Endothelial cell (in vitro differentiated cells): ENCODE data around the gene TPP1. TPM values are rescaled to one million over a fixed set of nuclear protein-coding genes. Genes with fewer than 3 reads are reported as not detected.

Experiments
- DNase-seq: peaks from one replicate; pipeline ENCODE4 v3.0.0; 2021; ENCODE audit warnings: low spot score
- H3K27ac Mint-ChIP-seq: one replicate; pipeline ENCODE4 v1.8.0; 2021; ENCODE audit warnings: mixed read lengths, inconsistent platforms; ENCODE audit not compliant: unreplicated experiment
- H3K27me3 Mint-ChIP-seq: one replicate; pipeline ENCODE4 v1.8.0; 2021; ENCODE audit warnings: mild to moderate bottlenecking, moderate library complexity, mixed read lengths, inconsistent platforms; ENCODE audit not compliant: unreplicated experiment
- H3K36me3 Mint-ChIP-seq: one replicate; pipeline ENCODE4 v1.8.0; 2021; ENCODE audit warnings: mild to moderate bottlenecking, low read depth, mixed read lengths, inconsistent platforms; ENCODE audit not compliant: unreplicated experiment
- H3K4me1 Mint-ChIP-seq: one replicate; pipeline ENCODE4 v1.8.0; 2021; ENCODE audit warnings: mild to moderate bottlenecking, mixed read lengths, inconsistent platforms; ENCODE audit not compliant: unreplicated experiment
- H3K4me3 Mint-ChIP-seq: one replicate; pipeline ENCODE4 v1.8.0; 2021; ENCODE audit warnings: mild to moderate bottlenecking, mixed read lengths, inconsistent platforms; ENCODE audit not compliant: unreplicated experiment
- H3K9me3 Mint-ChIP-seq: one replicate; pipeline ENCODE4 v1.8.0; 2021; ENCODE audit warnings: mixed read lengths, inconsistent platforms; ENCODE audit not compliant: unreplicated experiment
- total RNA-seq: library from RNA; stranded (reverse); fragmentation: NEBNext Ultra II Directional; extraction: Animal tissue kit (Norgen Biotek cat#: 25700); gene quantifications from one replicate; pipeline ENCODE4 v1.2.1, GENCODE V29; 2021; ENCODE audit not compliant: unreplicated experiment
- TF ChIP-seq, protein P1 (sequence below): fragments of 200-600 bp; sonication (generic); IDR thresholded peaks from one replicate; pipeline ENCODE4 v1.5.0; 2021; ENCODE audit warnings: antibody characterized with exemption; ENCODE audit not compliant: unreplicated experiment

The TPP1 gene
- total RNA-seq, 1 donor from 2014 or later: 52.9 TPM

DNA sequence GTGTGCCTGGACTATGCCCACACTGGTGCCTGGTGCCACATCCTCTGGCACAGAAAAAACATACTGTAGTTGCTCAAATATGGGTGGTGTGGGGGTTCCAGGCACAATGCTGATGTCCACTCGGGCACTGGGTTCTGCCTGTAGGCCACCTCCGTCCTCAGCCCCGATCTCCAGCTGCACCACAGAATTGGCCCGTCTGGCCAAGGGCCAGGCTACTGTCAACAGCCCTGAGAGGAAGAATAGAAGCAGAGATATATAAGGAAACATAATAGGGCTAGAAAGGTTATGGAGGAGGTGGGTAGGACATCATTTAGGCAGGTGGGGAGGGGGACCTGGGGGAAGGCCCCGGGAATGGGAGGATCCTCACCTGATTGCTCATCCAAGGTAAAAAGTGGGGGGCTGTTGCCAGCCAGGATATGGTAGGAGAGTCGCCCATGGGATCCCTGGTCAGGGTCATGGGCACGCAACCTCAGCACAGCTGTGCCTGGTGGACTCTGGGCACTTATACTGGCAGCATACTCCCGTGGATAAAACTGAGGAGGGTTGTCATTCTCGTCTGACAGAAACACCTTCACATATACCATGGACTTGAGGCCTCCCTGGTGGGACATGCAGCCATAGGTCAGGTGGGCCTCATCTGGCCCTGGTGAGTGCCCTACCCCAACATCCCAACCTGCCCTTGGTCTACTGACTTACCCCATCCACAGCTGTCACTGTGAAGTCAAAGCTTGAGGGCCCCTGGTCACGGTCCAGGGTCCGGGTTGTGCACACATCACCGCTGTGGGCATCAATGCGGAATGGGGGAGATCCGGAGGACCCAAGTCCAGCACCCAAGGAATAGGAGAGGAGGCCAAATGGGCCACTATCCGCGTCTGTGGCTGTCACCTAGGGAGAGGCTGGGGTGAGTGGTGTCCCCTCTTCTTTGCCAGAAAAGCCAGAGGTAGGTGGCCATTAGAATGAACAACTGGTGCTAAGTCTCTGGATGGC is 14.5 kb upstream of the TPP1 start:
- Mint-ChIP-seq H3K4me3 (peak overlapping the region; percentile 51), H3K9me3 (no peaks in the 10 kb centered on the region), H3K27me3 (peaks cover 13% of the 10 kb centered on the region), H3K27ac (no peak overlapping the region), H3K36me3 (peaks cover 36% of the 10 kb centered on the region), H3K4me1 (peaks cover 3% of the 10 kb centered on the region)
- TF ChIP-seq, protein P1, sequence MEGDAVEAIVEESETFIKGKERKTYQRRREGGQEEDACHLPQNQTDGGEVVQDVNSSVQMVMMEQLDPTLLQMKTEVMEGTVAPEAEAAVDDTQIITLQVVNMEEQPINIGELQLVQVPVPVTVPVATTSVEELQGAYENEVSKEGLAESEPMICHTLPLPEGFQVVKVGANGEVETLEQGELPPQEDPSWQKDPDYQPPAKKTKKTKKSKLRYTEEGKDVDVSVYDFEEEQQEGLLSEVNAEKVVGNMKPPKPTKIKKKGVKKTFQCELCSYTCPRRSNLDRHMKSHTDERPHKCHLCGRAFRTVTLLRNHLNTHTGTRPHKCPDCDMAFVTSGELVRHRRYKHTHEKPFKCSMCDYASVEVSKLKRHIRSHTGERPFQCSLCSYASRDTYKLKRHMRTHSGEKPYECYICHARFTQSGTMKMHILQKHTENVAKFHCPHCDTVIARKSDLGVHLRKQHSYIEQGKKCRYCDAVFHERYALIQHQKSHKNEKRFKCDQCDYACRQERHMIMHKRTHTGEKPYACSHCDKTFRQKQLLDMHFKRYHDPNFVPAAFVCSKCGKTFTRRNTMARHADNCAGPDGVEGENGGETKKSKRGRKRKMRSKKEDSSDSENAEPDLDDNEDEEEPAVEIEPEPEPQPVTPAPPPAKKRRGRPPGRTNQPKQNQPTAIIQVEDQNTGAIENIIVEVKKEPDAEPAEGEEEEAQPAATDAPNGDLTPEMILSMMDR: no peak
- no peak for DNase-seq

DNA sequence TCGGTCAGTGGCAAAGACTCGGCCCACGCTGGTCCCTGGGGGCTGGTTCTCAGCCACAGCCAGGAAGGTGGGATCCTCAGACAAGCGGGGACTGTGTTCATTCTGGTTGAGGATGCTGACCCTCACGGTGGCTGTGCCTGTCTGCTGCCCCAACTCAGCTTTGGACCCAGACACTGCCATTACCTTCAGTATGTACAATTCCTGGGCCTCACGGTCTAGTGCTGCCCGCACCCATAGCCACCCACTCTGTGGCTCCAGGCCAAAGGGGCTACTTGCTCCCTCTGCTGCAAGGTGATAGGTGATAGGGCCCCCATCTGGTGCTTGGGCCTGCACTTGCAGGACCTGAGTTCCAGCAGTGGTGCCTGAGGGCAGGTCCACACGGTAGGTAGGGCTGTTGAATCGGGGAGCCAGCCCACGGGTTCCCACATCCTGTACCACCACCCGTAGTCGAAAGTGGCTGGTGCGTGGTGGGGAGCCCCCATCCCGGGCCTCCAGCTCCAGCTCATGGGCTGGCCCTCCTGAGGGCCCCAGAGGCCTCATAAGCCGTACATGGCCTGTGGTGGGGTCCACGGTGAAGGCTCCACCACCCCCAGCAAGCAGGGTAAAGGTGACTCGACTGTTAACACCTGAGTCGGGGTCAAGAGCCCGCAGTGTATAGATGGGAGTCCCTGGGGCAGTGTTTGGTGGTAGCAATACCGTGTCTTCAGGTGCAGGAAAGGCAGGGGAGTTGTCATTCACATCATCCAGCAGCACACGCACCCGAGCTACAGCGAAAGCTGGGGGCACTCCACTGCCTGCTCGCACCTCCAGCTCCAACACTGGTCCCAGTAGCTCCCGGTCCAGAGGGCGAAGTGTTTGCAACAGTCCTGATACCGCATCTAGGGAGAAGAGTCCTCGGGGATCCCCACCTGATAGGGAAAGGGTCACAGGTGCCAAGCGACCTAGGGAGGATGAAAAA is 13.2 kb upstream of the TPP1 start:
- no peak for DNase-seq
- Mint-ChIP-seq H3K4me3 (peak overlapping the region; percentile 79), H3K9me3 (no peaks in the 10 kb centered on the region), H3K36me3 (peaks cover 46% of the 10 kb centered on the region), H3K27ac (no peak overlapping the region), H3K4me1 (peaks cover 3% of the 10 kb centered on the region), H3K27me3 (peaks cover 15% of the 10 kb centered on the region)
- TF ChIP-seq, protein P1: no peak

DNA sequence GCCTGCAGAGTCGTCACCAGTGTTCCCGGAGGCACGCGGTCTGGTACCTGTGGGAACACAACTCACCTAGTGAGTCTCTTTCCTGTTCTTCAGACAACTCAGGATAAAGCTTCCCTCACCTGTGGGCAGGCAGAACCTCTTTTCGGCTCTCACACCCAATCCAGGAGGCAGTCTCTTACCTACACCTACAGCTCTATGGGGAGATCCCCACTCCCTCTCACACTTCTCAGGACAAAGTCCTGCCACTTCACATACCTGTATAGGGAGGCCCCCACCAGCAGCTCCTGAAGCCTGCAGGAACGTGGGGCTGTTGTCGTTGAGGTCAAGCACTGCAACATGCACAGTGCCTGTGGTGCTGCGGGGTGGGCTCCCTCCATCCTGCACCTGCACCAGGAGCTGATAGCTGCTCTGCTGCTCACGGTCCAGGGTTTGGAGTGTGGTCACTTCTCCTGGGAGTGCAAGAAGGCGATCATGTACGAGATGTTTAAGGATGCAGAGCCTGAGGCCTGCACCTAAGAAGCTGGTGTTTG is 12.2 kb upstream of the TPP1 start:
- DNase-seq: no peak
- peaks cover 15% of the 10 kb centered on the region for H3K27me3 Mint-ChIP-seq
- peak overlapping the region; percentile 79 for H3K4me3 Mint-ChIP-seq
- H3K36me3 Mint-ChIP-seq: peaks cover 54% of the 10 kb centered on the region
- peaks cover 5% of the 10 kb centered on the region for H3K4me1 Mint-ChIP-seq
- H3K9me3 Mint-ChIP-seq: no peaks in the 10 kb centered on the region
- TF ChIP-seq, protein P1: no peak
- H3K27ac Mint-ChIP-seq: no peak overlapping the region

DNA sequence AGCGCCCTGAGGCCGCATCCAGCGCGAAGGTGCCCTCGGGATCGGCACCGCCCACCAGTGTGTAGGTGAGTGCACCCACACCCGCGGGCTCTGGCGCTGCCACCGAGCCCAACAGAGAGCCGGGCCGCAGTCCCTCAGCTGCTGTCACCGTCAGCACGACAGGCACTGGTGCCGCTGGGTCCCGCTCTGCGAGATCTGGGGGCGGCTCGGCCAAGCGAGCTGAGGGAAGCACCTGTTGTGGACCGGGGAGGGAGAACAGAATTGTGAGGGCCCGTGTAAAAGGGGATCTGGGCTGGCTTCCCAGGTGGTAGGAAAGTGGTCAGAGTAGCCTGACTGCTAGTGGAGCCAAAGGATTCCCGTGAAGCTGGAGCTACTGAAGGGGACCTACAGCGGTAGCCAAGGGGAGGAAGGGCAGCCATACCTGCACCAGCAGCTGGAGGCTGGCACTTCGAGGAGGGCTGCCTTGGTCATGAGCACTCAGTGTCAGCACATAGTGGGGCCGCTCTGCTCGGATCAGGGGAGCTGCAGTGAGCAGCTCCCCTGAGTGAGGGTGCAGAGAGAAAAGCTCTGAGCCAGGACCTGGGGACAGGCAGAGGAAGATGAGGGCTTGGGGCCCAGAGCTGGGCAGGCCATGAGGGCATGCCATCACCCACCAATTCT is 11.5 kb upstream of the TPP1 start:
- H3K9me3 Mint-ChIP-seq: no peaks in the 10 kb centered on the region
- no peak overlapping the region for H3K27ac Mint-ChIP-seq
- peaks cover 7% of the 10 kb centered on the region for H3K4me1 Mint-ChIP-seq
- H3K4me3 Mint-ChIP-seq: peak overlapping the region; percentile 47
- H3K36me3 Mint-ChIP-seq: peaks cover 56% of the 10 kb centered on the region
- DNase-seq: no peak
- peaks cover 15% of the 10 kb centered on the region for H3K27me3 Mint-ChIP-seq
- TF ChIP-seq, protein P1: no peak
